ENCODE results near the gene SPATA17. TPM values are rescaled to one million over a fixed set of nuclear protein-coding genes. Genes with fewer than 3 reads are reported as not detected.

The SPATA17 gene
- polyA plus RNA-seq, 1 donor (not counting 4 experiments of a cell fraction or from before 2014, with no cell fraction given) = 1.8 TPM

GRCh38 chr1:217721692-217722091 is 90.5 kb downstream of the SPATA17 start:
- no peak for FAIRE-seq
- Histone ChIP-seq H2AFZ (ENCODE audit: control insufficient read depth, low read length) (peak overlapping the region; percentile 5), H3K9me1 (ENCODE audit: control insufficient read depth, extremely low read depth, insufficient read depth, low read length) (no peaks in the 10 kb centered on the region), H3K27ac (ENCODE audit: control insufficient read depth, insufficient read depth, low read length) (no peak overlapping the region), H3K4me3 (ENCODE audit: control insufficient read depth in 2 of 3, extremely low read depth in 1 of 3, insufficient read depth in 2 of 3, low read depth in 1 of 3, low read length in 3 of 3) (no peak overlapping the region), H3K4me2 (ENCODE audit: control insufficient read depth, extremely low read depth, insufficient read depth, low read depth, low read length) (no peak overlapping the region), H3K36me3 (ENCODE audit: control insufficient read depth in 2 of 2, extremely low read depth in 1 of 2, insufficient read depth in 2 of 2, low read length in 2 of 2) (no peaks in the 10 kb centered on the region), H3K27me3 (ENCODE audit: control insufficient read depth, extremely low read depth, insufficient read depth, low read length) (no peaks in the 10 kb centered on the region), H3K4me1 (ENCODE audit: control insufficient read depth, extremely low read depth, insufficient read depth, low read length) (no peaks in the 10 kb centered on the region), H3K9me3 (ENCODE audit: control insufficient read depth, low read depth, low read length) (no peaks in the 10 kb centered on the region), H3K79me2 (ENCODE audit: control insufficient read depth, insufficient read depth, low read length) (no peaks in the 10 kb centered on the region), H3K9ac (ENCODE audit: control insufficient read depth, extremely low read depth, insufficient read depth, low read length) (no peak overlapping the region), H4K20me1 (ENCODE audit: control insufficient read depth, extremely low read depth, insufficient read depth, low read length) (no peaks in the 10 kb centered on the region)
- dilution Hi-C loops (cut with MboI; ENCODE audit: extremely low pct_ligation_motif_present, low sequenced_read_pairs) = no loop called here
- no peak for DNase-seq (ENCODE audit: low read depth, low spot score)
- TF ChIP-seq, protein P1, sequence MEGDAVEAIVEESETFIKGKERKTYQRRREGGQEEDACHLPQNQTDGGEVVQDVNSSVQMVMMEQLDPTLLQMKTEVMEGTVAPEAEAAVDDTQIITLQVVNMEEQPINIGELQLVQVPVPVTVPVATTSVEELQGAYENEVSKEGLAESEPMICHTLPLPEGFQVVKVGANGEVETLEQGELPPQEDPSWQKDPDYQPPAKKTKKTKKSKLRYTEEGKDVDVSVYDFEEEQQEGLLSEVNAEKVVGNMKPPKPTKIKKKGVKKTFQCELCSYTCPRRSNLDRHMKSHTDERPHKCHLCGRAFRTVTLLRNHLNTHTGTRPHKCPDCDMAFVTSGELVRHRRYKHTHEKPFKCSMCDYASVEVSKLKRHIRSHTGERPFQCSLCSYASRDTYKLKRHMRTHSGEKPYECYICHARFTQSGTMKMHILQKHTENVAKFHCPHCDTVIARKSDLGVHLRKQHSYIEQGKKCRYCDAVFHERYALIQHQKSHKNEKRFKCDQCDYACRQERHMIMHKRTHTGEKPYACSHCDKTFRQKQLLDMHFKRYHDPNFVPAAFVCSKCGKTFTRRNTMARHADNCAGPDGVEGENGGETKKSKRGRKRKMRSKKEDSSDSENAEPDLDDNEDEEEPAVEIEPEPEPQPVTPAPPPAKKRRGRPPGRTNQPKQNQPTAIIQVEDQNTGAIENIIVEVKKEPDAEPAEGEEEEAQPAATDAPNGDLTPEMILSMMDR (optimal IDR thresholded peaks at IDR 0.05 in 1 of 3, IDR thresholded peaks at IDR 0.05 in 1 of 3, conservative IDR thresholded peaks at IDR 0.05 in 1 of 3; ENCODE audit: extremely low read depth in 1 of 3, insufficient read depth in 2 of 3, low read length in 3 of 3) = no peak
- no peak for TF ChIP-seq EZH2 (IDR thresholded peaks at IDR 0.05; ENCODE audit: low read length)

- Histone ChIP-seq H3K4me2 (ENCODE audit: control insufficient read depth, extremely low read depth, insufficient read depth, low read depth, low read length) (no peak overlapping the region), H3K9me3 (ENCODE audit: control insufficient read depth, low read depth, low read length) (no peaks in the 10 kb centered on the region), H3K9me1 (ENCODE audit: control insufficient read depth, extremely low read depth, insufficient read depth, low read length) (no peaks in the 10 kb centered on the region), H3K4me1 (ENCODE audit: control insufficient read depth, extremely low read depth, insufficient read depth, low read length) (no peaks in the 10 kb centered on the region), H3K27me3 (ENCODE audit: control insufficient read depth, extremely low read depth, insufficient read depth, low read length) (no peaks in the 10 kb centered on the region), H2AFZ (ENCODE audit: control insufficient read depth, low read length) (no peak overlapping the region), H3K27ac (ENCODE audit: control insufficient read depth, insufficient read depth, low read length) (no peak overlapping the region), H3K9ac (ENCODE audit: control insufficient read depth, extremely low read depth, insufficient read depth, low read length) (no peak overlapping the region), H4K20me1 (ENCODE audit: control insufficient read depth, extremely low read depth, insufficient read depth, low read length) (no peaks in the 10 kb centered on the region), H3K79me2 (ENCODE audit: control insufficient read depth, insufficient read depth, low read length) (no peaks in the 10 kb centered on the region), H3K4me3 (ENCODE audit: control insufficient read depth in 2 of 3, extremely low read depth in 1 of 3, insufficient read depth in 2 of 3, low read depth in 1 of 3, low read length in 3 of 3) (no peak overlapping the region), H3K36me3 (ENCODE audit: control insufficient read depth in 2 of 2, extremely low read depth in 1 of 2, insufficient read depth in 2 of 2, low read length in 2 of 2) (no peaks in the 10 kb centered on the region)
- dilution Hi-C loops (cut with MboI; ENCODE audit: extremely low pct_ligation_motif_present, low sequenced_read_pairs) = no loop called here
- TF ChIP-seq, protein P1 (optimal IDR thresholded peaks at IDR 0.05 in 1 of 3, IDR thresholded peaks at IDR 0.05 in 1 of 3, conservative IDR thresholded peaks at IDR 0.05 in 1 of 3; ENCODE audit: extremely low read depth in 1 of 3, insufficient read depth in 2 of 3, low read length in 3 of 3) = no peak
- TF ChIP-seq EZH2 (IDR thresholded peaks at IDR 0.05; ENCODE audit: low read length) = no peak
- DNase-seq (ENCODE audit: low read depth, low spot score) (no peak), FAIRE-seq (no peak)
Measured at GRCh38 chr1:217734973-217735372, 103.8 kb downstream of the SPATA17 start.
